GM12878 (cell line): ENCODE results near the gene KLF9. TPM values are rescaled to one million over a fixed set of nuclear protein-coding genes. Genes with fewer than 3 reads are reported as not detected.

Experiments used
- ATAC-seq: fragments of 200-7000 bp; cut with Tn5 transposase; 3 replicates; pipeline ENCODE4 v1.9.1; 2020; ENCODE audit warnings: mild to moderate bottlenecking, moderate library complexity
- BruUV-seq: library from RNA; stranded (reverse); fragments of 400-500 nt; replicated peaks from 2 replicates; lab custom pipeline; 2021; lab: Mats Ljungman, UMichigan
- CTCF ChIA-PET: fragments of 300-600 bp; sonication (Branson Sonifier 250); formaldehyde crosslinking; extraction: SDS; loops from one replicate; lab custom pipeline; 2021; ENCODE audit warnings: inconsistent platforms; lab: Yijun Ruan, JAX
- POLR2A ChIA-PET: fragments of 350-600 bp; formaldehyde crosslinking; extraction: SDS; loops from one replicate; lab custom pipeline; 2021; ENCODE audit warnings: inconsistent platforms; lab: Charles Lee
- RAD21 ChIA-PET: fragments of 300-600 bp; sonication (Branson Sonifier 250); formaldehyde crosslinking; loops from one replicate; lab custom pipeline; 2023; ENCODE audit warnings: antibody characterized with exemption; ENCODE audit not compliant: unreplicated experiment; lab: Charles Lee
- SMC1A ChIA-PET: fragments of 300-600 bp; sonication (Branson Sonifier 250); formaldehyde crosslinking; loops from one replicate; lab custom pipeline; 2023; ENCODE audit not compliant: unreplicated experiment, uncharacterized antibody; lab: Charles Lee
- DNase-seq: peaks from one replicate; pipeline ENCODE4 v3.0.0-alpha.2; 2011; ENCODE audit warnings: low read depth, low spot score
- FAIRE-seq: peaks from 3 replicates; lab custom pipeline; 2011; peaks lifted over from hg19 to GRCh38; lab: Jason Lieb, UNC
- H2AFZ ChIP-seq: 2 replicates; pipeline ENCODE4 v1.6.0; 2011; ENCODE audit warnings: low read depth, low read length, control low read depth; ENCODE audit not compliant: control insufficient read depth
- H3K27ac ChIP-seq: 2 replicates; pipeline ENCODE4 v1.5.1; 2011; ENCODE audit warnings: control low read depth; ENCODE audit not compliant: control insufficient read depth, insufficient read depth
- H3K27me3 ChIP-seq, 2 experiments: replicated peaks in 1 of 2; 2 replicates each; pipeline versions ENCODE4 v1.6.0 to v1.6.1; 2011; ENCODE audit warnings: low read length in 1 of 2; ENCODE audit not compliant: control insufficient read depth in 2 of 2, insufficient read depth in 2 of 2
- H3K36me3 ChIP-seq, 2 experiments: 2 replicates each; pipeline ENCODE4 v1.5.1; 2011; ENCODE audit warnings: low read length in 1 of 2; ENCODE audit not compliant: control insufficient read depth in 2 of 2, insufficient read depth in 2 of 2
- H3K4me1 ChIP-seq: 2 replicates; pipeline ENCODE4 v1.6.1; 2011; ENCODE audit warnings: mild to moderate bottlenecking, low read length, moderate library complexity, mixed read lengths; ENCODE audit not compliant: control insufficient read depth, insufficient read depth
- H3K4me2 ChIP-seq: 2 replicates; pipeline ENCODE4 v1.6.0; 2011; ENCODE audit warnings: control low read depth; ENCODE audit not compliant: control insufficient read depth, insufficient read depth
- H3K4me3 ChIP-seq: fragments of 200-600 bp; sonication (generic); 2 replicates; pipeline ENCODE4 v1.5.1; 2016
- H3K79me2 ChIP-seq: 2 replicates; pipeline ENCODE4 v1.6.0; 2011; ENCODE audit warnings: low read length; ENCODE audit not compliant: control insufficient read depth, insufficient read depth
- H3K9ac ChIP-seq: 2 replicates; pipeline ENCODE4 v1.8.0; 2011; ENCODE audit warnings: low read length, control low read depth, mixed read lengths; ENCODE audit not compliant: control insufficient read depth, insufficient read depth
- H3K9me3 ChIP-seq: replicated peaks from 3 replicates; pipeline ENCODE4 v1.5.1; 2011; ENCODE audit warnings: mild to moderate bottlenecking, low read length; ENCODE audit not compliant: control insufficient read depth, insufficient read depth
- H4K20me1 ChIP-seq: 2 replicates; pipeline ENCODE4 v1.6.0; 2011; ENCODE audit not compliant: control insufficient read depth, insufficient read depth
- ATF7 ChIP-seq: fragments of 450-650 bp; IDR thresholded peaks from 2 replicates; pipeline ENCODE4 v1.6.1; 2016; ENCODE audit warnings: low read depth, mild to moderate bottlenecking
- CEBPB ChIP-seq, 2 experiments: fragments of 150-350 bp in 1 of 2; IDR thresholded peaks; 2 replicates each; pipeline ENCODE4 v1.6.1; 2012 to 2014; ENCODE audit warnings: low read depth in 2 of 2, low read length in 2 of 2, borderline replicate concordance in 1 of 2, inconsistent platforms in 1 of 2
- NFIC ChIP-seq: IDR thresholded peaks from 2 replicates; pipeline ENCODE4 v1.6.1; 2012; ENCODE audit warnings: low read depth, mild to moderate bottlenecking, inconsistent platforms, low read length, moderate library complexity
- SIN3A ChIP-seq: IDR thresholded peaks from 2 replicates; pipeline ENCODE4 v1.6.1; 2012; ENCODE audit warnings: low read depth, low read length, improper control_type of control experiment
- SP1 ChIP-seq: IDR thresholded peaks from one replicate; pipeline ENCODE4 v1.6.1; 2011; ENCODE audit warnings: low read depth, low read length
- SREBF2 ChIP-seq: IDR thresholded peaks from 2 replicates; pipeline ENCODE4 v1.6.1; 2012; ENCODE audit warnings: mild to moderate bottlenecking, low read length
- SUZ12 ChIP-seq: fragments of 200-600 bp; sonication (generic); IDR thresholded peaks from one replicate; pipeline ENCODE4 v1.6.1; 2018; ENCODE audit warnings: antibody characterized with exemption, mild to moderate bottlenecking; ENCODE audit not compliant: unreplicated experiment
- WGBS: methylation state at CpG from one replicate; pipeline ENCODE4 v1.1.6; 2016; ENCODE audit warnings: low lambda C conversion rate; ENCODE audit not compliant: insufficient replicate concordance, insufficient coverage; ENCODE audit errors: missing lambda C conversion rate; 5-methylcytosine and 5-hydroxymethylcytosine counted together
- in situ Hi-C: fragments of 300-500 bp; cut with MboI; formaldehyde crosslinking; loops from 9 replicates; pipeline ENCODE4 v1.14.3; 2018; ENCODE audit warnings: mixed read lengths
- intact Hi-C: fragments of 100-400 bp; cut with micrococcal nuclease; formaldehyde crosslinking; loops from one replicate; pipeline ENCODE4 v1.14.2; 2022; ENCODE audit not compliant: unreplicated experiment
- polyA plus RNA-seq, 11 experiments: library from polyadenylated mRNA; depleted of rRNA in 4 of 11; unstranded in 6 of 11; stranded (reverse) in 5 of 11; fragments of >200 nt; fragmentation: Nextera tagmentation in 4 of 11; fragmentation: Illumina TruSeq in 1 of 11; extraction: Ambion mirVana in 4 of 11; extraction: Trizol in 1 of 11; gene quantifications; 1 replicate in 1 of 11; 2 replicates in 10 of 11; pipeline versions ENCODE4 v1.2.1 to v1.2.3, GENCODE V29; 2011 to 2016; ENCODE audit warnings: inconsistent platforms in 2 of 11, missing spikeins in 2 of 11, low read depth in 1 of 11
- total RNA-seq, 4 experiments: library from RNA; depleted of rRNA in 3 of 4; stranded (reverse); fragments of >200 nt in 3 of 4; fragmentation: Illumina TruSeq in 1 of 4; extraction: Trizol in 1 of 4; gene quantifications; 2 replicates each; pipeline versions ENCODE4 v1.2.1 to v1.2.3, GENCODE V29; 2013 to 2021
- TF ChIP-seq, protein P1 (sequence below): fragments of 450-650 bp; IDR thresholded peaks from 2 replicates; pipeline ENCODE4 v1.6.1; 2016; ENCODE audit warnings: mild to moderate bottlenecking
- TF ChIP-seq, protein P2 (sequence below): IDR thresholded peaks from 2 replicates; pipeline ENCODE4 v1.6.1; 2012; ENCODE audit warnings: low read length, inconsistent platforms

The KLF9 gene
- total and polyA plus RNA-seq, 10 of the 15 experiments (the other 5 are each of a cell fraction or from before 2014, with no cell fraction given): 0.09 to 0.96 (median 0.83) TPM

DNA sequence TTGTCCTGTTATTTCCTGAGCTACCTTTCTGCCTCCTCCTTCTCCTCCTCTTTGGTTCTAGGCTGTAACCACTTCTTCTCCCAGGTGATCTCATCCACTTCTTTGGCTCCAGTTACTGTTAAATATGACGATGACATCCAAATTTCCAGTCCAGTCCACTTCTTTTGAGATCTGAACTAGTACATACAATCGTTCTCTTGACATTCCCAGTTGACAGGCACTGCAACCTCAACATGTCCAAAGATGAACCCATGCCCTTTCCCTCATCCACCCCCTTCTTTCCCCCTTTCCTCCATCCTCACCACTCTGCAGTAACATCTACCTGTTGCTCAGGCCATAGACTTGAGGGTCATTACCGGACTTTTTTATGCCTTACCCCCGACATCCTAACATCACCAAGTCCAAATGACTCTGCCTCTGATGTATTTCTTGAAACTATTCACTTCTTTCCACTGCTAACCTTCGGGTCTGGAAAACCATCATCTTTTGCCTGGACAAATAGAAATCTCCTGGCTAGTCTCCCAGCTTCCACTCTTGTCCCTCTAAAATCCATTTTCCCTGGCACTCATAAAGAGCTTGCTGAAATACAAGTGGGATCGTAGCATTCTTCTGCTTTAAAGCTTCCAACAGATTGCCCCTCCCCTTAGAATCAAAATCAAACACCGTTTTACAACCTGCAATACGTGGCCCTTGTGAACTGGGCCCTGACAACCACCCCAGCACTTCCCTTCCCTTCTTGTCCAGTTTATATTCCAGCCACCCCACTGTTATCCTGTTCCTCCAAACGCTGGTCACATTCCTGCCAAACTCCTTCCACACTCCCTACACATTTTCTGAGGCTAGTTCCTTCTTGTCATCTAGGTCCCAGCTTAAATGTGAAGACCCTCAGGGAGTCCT, 31.5 kb downstream of the KLF9 start (continued):
- TF ChIP-seq, protein P1, sequence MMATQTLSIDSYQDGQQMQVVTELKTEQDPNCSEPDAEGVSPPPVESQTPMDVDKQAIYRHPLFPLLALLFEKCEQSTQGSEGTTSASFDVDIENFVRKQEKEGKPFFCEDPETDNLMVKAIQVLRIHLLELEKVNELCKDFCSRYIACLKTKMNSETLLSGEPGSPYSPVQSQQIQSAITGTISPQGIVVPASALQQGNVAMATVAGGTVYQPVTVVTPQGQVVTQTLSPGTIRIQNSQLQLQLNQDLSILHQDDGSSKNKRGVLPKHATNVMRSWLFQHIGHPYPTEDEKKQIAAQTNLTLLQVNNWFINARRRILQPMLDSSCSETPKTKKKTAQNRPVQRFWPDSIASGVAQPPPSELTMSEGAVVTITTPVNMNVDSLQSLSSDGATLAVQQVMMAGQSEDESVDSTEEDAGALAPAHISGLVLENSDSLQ: no peak
- no peak for TF ChIP-seq SUZ12
- no peak for TF ChIP-seq ATF7

DNA sequence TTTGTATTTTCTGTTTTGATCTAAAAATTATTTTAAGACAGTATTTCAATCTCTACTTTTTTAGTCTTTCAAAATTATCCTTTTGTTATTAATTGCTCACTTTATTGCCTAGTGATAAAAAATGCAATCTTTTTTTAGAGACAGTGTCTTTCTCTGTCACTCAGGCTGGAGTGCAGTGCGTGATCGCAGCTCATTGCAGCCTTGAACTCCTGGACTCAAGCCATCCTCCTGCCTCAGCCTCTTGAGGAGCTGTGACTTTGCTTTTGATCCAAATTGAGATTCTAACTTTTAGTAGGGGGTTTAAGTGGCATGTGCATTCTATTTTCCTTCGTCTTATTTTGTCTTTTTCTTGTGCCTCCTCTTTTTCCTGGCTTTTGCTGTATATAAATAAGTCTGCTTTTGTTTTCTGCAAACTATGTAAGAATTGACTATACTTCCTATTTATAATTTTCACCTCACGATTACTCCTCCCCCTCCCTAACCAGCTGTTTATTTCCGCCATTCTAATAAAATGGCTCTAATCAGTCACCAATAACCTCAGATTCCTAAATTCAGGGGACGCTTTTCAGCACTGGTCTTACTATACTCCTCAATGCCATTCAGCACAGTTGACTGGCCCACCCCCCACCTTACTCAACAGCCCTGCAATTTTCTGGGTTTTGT, 32.3 kb downstream of the KLF9 start:
- TF ChIP-seq SIN3A: no peak
- TF ChIP-seq, protein P2, sequence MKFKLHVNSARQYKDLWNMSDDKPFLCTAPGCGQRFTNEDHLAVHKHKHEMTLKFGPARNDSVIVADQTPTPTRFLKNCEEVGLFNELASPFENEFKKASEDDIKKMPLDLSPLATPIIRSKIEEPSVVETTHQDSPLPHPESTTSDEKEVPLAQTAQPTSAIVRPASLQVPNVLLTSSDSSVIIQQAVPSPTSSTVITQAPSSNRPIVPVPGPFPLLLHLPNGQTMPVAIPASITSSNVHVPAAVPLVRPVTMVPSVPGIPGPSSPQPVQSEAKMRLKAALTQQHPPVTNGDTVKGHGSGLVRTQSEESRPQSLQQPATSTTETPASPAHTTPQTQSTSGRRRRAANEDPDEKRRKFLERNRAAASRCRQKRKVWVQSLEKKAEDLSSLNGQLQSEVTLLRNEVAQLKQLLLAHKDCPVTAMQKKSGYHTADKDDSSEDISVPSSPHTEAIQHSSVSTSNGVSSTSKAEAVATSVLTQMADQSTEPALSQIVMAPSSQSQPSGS: no peak
- no peak for TF ChIP-seq SREBF2
- no peak for TF ChIP-seq CEBPB (IDR thresholded peaks at IDR 0.05; ENCODE audit: borderline replicate concordance in 1 of 2, low read depth in 2 of 2, low read length in 2 of 2)
- TF ChIP-seq NFIC: no peak
- TF ChIP-seq SP1: no peak
- TF ChIP-seq, all 136 proteins: peak for 0
- H3K9me3 ChIP-seq: no peaks in the 10 kb centered on the region
- POLR2A ChIA-PET: no interaction called here
- no peaks in the 10 kb centered on the region for H3K4me1 ChIP-seq
- H2AFZ ChIP-seq: no peak overlapping the region
- H3K4me2 ChIP-seq: no peak overlapping the region
- RAD21 ChIA-PET: no interaction called here
- no peak overlapping the region for H3K9ac ChIP-seq
- H3K36me3 ChIP-seq: no peaks in the 10 kb centered on the region
- no peaks in the 10 kb centered on the region for H4K20me1 ChIP-seq
- BruUV-seq: no TSS peak
- in situ Hi-C loops (no loop called here), intact Hi-C loops (no loop called here)
- no peaks in the 10 kb centered on the region for H3K27me3 ChIP-seq
- ATAC-seq: no peak
- no peak for DNase-seq
- 36% methylated on average over 6 of the region's 6 CpGs for WGBS
- H3K79me2 ChIP-seq: no peaks in the 10 kb centered on the region
- no peak for FAIRE-seq
- H3K27ac ChIP-seq: no peak overlapping the region
- CTCF ChIA-PET: no interaction called here
- SMC1A ChIA-PET: interaction anchor here (0.8 kb wide), 1 partner anchor 26 kb away, joined by 3 read pairs; no protein-coding TSS in a partner anchor
- H3K4me3 ChIP-seq: no peak overlapping the region
